Fibroblast of the conjunctiva (primary cell): Measurements from ENCODE around the gene ADAMTS17.
"Not testable (repeated sequence)": the region's sequence is repeated elsewhere in the genome, so short reads cannot be mapped to it uniquely, and the experiment has no call there.

Experiments
- DNase-seq: peaks from one replicate; pipeline ENCODE4 v3.0.0-alpha.2; 2010; ENCODE audit warnings: low read depth

ADAMTS17 gene

DNA sequence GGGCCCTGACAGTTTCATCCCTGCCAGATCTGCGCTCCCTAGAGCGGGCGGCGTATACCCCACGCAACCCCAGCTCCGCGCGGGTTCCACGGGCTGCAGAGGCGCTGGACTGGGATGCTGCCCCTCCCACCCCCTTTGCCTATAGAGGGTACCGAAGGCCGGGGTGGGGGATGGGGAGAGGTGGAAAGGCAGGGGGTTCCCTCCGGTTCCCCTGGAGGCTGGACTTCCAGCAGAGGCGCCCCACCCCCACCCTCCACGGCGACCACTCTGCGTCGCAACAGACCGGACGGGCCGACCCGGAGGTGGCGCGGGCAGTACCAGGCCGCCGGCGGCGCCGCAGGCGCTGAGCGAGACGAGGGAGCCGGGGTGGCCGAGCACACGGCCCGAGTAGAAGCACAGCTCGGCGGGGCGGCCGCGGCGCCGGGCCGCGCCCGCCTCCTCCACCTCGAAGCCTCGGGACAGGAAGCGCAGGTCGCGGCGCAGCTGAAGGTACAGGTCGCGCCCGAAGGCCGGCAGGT is 995 bp downstream of the ADAMTS17 start:
- no peak for DNase-seq

DNA sequence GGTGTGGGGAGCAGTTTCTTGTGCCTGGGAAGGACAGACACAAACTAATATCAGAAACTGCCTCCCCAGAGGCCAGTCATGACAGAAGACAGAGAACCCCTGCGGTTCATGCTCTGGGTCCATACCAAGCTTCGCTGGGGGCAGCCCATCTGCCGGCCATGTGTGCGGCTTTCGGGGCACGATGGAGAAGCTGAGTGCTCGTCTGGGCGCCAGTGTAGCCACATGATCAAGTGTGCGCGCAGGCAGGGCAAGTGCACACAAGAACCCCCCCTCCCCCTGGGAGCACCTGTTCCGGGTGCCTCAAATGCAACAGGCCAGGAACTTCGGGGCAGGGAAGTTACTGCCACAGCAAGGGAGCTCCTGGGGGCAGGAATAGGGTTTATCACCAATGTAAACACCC is 1.8 kb downstream of the ADAMTS17 start:
- DNase-seq = no peak

DNA sequence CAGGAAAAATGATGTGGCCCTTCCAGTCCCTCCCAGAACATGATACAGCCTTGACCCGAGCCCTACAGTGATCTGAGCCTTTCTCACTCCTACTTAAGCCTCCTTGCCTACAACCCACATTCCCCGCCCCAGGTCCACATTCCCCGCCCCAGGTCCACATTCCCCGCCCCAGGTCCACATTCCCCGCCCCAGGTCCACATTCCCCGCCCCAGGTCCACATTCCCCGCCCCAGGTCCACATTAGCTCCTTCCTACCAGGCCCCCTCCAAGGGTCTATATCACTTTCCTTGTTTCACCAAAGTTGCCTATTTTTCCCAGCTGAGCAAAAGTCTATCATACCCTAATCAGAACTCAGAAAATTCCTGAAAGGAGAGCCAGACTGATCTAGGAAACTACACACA is 2.3 kb downstream of the ADAMTS17 start:
- DNase-seq = not testable (repeated sequence)

DNA sequence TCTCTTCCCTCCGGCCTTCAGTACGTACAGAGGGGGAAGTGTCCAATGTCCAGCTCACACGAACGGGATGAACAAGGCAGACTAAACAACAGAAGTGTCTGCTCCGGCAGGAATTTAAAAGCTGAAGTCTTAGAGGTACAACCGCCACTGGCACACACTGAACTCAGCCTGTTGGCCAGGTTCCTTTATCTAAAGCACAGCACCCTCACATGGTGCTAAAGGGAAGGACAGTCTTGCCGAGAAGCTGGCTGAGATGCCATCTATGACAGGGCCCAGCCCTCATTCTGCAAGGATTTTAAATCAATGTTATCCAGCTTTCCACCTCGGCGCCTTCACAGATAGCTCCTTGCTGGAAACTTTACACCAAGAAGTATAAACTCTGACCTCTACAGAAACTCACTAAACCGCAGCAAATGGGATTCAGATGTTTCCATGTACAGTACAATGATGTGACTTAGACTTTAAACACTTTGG is 2.8 kb downstream of the ADAMTS17 start:
- peak; percentile 46 for DNase-seq

DNA sequence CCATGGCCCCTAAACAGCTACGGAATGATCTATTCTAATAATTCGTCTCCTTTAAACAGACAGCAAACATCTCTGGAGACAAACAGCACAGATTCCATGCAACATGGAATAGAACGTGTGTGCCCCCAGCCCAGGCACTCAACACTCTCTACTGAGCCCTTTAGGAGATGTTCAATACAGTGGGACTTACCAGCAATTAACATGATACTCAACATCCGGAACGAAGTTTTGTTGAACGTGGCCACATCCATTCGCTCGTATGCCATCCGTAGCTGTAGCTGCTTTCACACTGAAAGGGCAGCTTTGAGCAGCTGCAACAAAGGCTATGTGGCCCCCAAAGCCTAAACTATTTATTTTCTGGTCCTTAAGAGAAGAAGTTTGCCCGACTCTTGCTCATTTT is 3.5 kb downstream of the ADAMTS17 start:
- no peak for DNase-seq

DNA sequence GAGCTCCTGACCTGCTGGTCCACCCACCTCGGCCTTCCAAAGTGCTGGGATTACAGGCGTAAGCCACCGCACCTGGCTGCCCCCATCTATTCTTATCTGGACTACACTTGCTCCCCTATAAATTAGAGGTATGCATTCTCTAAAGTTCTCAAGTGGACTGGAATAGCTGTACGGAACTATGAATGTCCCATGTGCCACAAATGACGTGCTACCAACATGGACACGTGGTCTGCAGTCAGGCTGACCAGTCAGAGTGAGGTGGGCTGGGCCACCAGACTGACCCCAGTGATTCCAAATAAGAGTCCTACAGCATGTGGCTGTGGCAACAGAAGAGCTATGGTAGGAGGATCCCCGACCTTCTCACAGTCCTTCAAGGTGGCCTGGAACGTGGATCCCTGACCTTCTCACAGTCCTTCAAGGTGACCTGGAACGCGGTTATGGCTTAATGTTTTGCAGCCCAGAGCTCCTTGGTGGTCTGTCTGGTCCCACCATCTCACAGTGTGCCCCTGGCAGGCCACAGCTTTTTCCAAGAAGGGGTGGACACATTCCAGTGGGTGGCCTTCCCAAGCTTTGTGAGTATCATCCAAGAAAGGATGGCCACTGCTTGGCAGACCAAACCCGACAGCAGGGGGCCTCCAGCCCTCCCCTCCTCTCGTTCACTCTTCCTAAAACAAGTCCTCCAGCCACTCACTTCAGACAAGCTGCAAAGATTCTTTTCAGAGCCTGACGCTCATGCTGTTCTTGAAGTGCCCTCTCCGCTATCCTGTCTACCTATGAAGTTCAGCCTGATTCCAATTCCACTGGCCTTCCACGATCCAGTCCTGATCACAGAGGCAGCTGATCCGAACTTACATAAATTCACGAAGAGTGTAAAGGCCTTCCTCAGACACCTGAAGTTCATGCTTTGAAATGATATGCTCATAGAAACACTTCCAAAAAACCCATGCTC is 4.4 kb downstream of the ADAMTS17 start:
- no peak for DNase-seq

DNA sequence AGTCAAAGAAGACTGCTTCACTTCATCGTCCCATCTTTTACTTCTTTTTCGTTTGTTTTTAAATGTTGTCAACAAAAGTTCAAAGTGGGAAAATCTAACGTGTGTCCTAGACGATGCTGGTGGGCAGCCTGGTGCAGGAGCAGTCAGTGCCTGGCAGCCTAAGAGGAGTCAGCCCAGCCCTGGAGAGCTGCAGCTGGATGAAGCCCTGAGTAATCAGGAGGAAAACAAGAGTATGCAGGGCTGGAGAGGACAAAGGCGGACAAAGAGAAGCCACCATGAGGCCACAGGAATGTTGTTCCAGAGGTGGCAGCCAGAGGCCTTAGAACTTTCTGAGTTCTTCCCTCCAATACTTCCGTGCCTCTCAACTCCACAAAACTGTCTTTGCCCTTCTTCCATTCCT is 5.7 kb downstream of the ADAMTS17 start:
- DNase-seq = no peak

DNA sequence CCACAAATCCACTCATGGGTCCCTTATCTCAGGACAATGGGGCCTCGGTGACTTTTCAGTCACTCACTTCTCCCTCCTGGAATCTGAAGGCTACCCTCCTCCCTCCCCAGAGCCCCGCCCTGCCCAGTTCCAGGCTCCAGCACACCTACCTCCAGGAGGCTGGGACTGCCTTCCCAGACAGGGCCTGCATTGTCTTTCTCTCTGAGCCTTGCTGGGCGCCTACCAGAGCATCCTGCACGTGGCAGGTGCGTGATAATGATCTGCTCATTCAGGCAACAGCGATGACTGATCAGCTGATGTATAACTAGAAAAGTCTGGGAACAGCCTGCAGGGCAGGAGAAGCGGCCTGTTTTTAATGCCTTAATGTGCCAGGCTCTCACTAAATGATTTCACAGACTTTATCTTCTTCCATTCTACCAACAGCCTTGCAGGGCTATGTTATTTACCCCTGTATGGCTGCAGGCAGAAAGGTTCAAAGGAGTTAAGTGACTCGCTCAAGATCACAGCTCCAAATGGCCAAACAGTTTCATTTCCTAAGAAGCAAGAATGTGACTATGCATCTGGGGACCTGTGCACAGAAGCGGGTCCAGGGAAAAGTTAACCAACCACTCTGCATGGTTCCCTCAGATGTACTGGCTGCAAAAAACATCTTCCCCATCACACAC is 6.3 kb downstream of the ADAMTS17 start:
- DNase-seq = no peak

DNA sequence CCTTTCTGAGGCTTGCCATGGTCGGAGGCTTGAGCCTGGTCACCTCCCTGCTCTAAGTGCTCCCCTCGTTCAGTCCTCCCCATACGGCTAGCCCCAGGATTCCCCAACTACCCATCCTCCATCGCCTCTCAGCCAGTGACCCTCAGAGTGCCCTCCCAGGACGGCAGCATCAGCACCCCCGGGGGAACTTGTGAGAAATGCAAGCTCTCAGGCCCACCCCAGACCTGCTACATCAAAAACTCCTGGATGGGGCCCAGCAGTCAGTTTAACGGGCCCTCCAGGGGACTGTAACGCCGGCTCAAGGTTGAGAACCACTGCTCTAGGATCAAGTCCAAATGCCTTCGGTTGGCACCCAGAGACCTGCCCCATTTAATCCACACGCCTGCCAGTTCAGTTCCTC is 6.9 kb downstream of the ADAMTS17 start:
- DNase-seq = no peak

DNA sequence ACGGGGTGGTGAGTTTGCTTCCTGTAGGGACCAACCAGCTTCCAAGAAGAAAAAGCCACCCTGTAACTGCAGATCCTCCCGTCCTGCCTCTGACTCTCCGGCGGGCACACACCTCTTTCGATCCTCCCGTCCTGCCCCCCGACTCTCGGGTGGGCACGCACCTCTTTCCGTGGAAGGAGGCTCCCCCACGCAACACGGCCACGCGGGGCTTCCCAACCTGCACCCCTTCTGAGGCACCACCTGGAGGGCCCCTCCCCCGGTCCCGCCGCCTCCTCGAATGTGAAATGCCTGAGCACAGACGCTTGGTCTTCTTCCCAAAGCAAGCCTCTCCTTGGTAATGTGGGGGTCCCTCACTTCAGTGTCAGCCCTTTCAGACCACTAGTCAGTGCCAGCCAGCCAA is 7.3 kb downstream of the ADAMTS17 start:
- DNase-seq = no peak

DNA sequence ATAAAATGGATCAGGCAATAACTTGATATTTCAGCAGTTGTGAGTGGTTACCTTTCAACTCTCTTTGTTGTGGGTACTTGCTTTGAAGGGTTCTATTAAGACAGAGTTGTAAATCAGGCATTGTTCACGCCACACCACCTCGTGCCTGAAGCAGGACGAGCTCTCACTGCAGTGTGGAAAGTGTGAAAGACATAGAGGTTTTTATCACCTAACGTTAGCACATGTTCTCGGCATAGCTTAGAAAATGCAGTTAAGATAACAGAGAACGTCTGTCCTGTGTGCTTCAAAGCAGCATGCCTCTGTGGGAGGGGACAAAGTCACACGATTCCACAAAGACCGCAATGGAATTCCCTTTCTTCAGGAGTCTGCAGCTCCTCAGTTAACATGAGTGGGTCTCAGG is 7.8 kb downstream of the ADAMTS17 start:
- DNase-seq = no peak

DNA sequence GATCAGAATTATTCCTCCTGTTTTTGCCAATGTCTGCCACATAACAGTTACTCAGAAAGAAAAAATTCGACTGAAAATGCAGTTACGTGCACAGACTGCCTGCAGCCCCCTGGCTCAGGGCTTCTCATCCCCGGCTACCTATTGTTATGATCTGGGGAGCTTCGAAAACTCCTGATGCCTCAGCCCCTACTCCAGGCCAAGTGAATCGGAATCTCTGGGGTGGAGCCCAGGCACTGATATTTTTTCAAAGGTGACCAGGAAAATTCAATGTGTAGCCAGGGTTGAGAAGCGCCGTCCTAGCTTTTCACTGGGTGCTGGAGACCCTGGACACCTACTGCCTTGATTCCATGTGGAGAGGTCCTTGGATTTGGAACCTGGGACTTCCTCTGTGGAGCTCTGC is 8.5 kb downstream of the ADAMTS17 start:
- DNase-seq = no peak

DNA sequence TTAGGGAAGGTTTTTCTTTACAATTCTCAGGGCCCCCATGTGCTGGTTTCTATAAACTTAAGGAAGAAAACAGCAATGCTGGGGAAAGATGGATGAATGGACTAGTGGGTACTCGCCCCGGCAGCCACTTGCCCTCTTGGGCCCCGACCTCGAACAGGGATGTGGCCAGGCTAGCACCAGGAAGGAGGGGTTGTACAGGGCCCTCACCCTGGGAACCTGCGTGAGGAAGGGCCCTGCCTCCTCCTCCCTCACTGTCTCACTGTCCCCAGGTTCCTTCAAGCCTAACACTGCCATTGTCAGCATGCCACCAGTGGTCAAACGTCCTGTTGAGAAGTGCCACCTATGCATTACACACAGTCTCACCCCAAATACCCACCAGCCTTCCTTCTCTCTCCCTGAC is 9.1 kb downstream of the ADAMTS17 start:
- no peak for DNase-seq

DNA sequence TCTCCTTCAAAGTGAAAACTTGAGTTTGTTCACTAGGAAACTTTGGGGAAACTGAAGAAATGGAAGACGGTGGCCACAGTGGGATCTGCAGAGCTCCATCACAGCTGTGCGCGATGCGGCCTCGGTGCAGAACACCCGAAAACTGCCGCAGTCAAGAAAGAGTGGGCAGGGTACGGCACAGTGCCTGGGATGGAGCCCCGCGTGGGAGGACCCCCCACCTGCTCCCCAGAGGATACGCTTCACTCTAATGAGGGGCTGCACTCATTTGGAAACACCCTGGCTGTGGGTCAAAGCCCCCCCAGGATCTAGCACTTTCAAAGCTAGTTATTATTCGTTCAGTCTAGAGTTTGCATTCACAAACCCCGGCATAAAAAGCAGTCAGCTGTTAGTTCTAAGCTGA is 9.5 kb downstream of the ADAMTS17 start:
- DNase-seq = no peak

DNA sequence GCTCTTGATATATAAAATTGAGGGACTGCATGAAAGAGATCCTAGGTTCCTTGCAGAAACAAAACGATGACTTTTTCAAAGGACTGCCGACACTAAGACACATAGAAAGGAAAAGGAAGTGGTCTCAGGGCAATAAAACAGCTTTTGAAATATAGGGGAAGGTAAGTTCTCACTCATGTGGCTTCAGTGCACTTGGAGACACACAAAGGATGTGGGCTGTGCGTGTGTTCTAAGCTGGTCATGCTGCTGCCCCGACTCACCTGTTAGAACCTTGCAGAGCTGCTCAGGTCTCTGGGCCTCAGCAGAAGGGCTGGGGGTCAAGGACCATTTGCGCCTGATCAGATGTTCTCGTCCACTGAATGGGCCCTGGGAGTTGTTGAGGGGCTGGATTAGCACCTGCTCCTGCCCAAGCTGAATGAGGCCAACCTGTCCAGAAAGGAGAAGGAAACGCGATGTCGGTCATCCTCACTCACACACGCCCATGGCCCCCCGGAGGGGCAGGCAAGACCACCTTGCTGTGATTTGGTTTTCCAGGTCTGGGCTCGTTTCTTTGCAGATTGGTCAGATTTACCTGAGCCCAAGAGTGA is 11.1 kb downstream of the ADAMTS17 start:
- DNase-seq = no peak

DNA sequence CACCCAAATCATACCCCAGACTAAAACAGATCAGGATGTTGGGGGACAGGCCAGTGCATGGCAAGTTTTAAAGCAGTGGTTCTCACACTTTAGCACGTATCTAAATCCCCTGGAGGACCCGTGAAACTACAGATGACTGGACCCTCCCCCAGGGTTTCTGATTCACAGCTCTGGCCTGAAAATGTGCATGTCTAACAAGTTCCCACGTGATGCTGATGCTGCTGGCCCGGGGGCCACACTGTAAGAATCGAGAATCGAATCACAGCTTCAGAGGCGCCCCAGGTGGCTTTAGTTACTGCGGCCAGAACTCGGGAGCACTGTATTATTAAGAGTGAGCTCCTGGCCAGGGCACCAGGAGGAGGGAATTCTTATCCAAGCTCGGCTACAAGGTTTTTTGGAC is 11.6 kb downstream of the ADAMTS17 start:
- DNase-seq = no peak

DNA sequence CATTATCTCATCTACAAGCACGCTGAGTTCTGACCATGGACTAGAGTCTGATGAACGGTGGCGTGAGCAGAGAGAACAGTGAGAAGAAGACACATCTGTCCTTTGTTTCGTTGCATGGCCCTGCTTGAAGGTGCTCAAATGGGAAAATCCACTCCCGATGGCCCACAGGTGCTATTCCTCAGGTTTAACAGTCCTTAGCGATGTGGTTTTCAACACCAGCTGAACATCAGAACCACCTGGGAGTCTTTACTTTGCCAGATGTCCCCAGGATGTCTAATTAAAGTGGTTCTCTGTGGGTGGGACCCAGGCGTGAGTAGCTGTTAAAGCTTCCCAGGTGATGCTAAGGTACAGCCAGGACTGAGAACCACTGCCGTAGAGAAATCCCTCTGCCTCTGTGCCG is 13.0 kb downstream of the ADAMTS17 start:
- no peak for DNase-seq

DNA sequence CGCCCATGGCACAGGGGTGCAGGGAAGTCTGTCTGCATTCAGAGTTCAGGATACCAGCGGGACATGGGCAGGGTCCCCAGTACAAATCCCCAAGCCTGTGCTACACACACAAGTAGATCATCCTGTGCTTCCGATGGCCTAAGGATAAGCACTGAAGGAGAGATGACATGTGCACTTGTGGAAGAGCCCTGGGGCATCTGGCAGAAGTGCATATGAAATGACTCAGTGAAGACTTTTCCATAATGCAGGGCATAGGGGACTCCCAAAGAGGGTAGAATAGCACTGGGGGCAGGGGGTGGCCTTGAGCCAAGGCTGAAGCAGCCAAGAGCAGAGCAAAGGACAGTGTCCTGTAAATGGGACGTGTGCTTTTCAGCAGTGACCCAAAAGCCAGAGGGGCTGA is 22.9 kb downstream of the ADAMTS17 start:
- no peak for DNase-seq

DNA sequence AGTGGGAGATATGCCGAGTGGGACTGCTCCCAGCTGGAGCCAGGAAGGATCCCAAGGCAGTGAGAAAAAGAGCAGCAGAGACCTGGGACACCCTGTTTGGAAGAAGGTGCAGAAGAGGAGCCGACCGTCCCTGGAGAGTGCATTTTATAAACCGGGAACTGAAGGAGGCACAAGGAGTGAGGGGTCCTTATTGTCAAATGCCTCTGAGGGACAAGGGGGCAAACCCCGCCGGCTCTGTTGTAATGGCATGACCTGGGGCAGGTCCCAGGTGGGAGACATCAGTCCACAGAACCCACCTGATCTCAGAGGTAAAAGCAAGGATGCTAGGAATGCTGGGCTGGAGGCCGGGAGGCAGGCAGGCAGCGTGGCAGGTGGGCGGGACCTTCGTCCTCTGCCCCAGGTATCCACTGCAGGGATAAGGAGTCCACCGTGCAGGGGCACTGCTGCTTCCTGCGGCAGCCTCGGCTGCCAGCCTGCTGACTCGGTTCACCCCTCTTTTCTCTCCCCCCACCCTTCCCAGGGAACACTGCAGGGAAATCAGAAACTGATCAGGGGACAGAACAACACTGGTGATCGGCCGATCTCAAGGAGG is 26.9 kb downstream of the ADAMTS17 start:
- no peak for DNase-seq

DNA sequence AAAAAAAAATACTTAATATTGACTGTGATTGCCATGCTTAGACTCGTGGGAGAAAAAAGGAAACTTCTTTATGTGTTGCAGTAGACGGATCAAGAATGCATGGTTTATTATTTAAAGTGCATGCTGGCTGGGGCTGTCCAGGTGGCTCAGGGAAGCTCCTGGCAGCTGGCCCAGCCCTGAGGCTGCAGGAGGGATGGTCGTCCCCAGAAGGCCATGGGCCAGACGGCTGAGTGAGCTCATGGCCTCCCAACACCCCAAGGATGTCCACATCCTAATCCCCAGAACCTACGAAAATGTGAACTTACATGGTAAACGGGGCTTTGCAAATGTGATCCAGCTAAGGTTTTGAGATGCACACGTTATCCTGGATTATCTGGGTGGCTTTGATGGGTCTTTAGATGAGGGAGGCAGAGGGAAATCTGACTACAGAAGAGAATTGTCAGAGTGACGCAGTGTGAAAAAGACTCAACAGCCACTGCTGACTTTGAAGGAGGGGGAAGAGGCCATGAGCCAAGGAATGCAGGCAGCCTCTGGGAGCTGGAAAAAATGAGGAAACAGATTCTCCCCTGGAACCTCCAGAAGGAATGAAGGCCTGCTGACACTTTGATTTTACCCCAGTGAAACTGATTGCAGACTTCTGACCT is 29.8 kb downstream of the ADAMTS17 start:
- DNase-seq = no peak

DNA sequence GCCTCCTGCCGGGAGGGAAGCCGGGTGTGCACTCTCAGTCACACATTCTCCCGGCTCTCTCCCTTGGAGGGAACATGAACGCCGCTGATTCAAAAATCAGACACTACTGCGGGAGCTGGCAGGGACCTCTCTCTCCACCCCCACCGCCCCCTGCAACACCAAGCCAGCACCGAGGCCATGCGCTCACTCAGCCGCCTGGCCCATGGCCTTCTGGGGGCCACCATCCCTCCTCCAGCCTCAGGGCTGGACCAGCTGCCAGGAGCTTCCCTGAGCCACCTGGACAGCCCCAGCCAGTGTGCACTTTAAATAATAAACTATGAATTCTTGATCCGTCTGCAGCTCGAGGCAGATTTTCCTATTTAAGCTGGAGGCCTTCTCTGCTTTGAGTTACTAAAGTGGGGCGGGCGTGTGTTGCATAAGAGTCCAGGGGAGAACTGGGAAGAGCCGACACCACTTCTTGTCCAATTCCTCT is 30.6 kb downstream of the ADAMTS17 start:
- DNase-seq = no peak
